ENCODE data around the gene SLC30A3. TPM values are rescaled to one million over a fixed set of nuclear protein-coding genes. Genes with fewer than 3 reads are reported as not detected.
"Not testable (repeated sequence)": the region's sequence is repeated elsewhere in the genome, so short reads cannot be mapped to it uniquely, and the experiment has no call there.

Gene SLC30A3
- total RNA-seq, 1 donor: under 0.01 TPM

- DNase-seq (ENCODE audit: low read depth in 2 of 3, low spot score in 2 of 3): peak in 1 of 3 donors; percentile 31
These were observed 25.8 kb upstream of the SLC30A3 start for GRCh38 chr2:27288610-27289009.

DNA sequence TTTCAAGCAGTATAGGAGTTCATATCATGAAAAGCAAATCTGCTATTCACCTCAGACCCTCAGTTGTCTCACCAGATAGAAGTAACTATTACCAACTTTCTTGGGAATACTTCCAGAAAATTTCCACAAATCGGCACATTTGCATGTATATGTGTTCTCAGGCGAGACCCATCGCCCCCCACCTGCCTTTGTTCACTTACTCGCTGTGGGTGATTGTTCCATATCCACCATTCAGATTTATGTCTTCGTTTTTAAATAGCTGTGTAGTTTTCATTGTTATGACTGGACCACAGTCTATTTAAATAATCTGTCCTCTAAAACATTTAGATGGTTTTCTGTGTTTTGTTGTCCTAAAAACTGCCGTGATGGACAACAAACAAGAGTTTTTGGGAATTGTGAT is 22.6 kb upstream of the SLC30A3 start:
- no peak for DNase-seq (ENCODE audit: low read depth in 2 of 3, low spot score in 2 of 3)

DNA sequence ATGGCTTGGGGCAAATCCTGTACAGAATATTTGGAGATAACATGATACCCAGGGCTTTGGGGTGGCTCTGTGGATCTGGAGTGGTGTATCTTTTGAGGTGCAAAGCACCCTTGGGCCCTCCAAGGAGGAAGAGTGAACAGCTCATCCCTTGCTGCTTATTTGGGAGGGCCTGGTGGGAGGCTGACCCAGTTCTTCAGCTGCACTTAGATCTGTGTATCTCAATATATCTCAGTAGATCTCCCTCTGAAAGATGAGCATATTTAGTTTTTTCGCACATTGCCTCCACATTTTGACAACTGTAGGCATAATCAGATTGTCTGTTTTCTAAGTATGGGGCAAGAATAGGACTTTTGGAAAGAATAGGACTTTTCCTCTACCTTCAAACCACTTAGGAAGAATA is 22.1 kb upstream of the SLC30A3 start:
- DNase-seq (ENCODE audit: low read depth in 2 of 3, low spot score in 2 of 3): no peak

DNA sequence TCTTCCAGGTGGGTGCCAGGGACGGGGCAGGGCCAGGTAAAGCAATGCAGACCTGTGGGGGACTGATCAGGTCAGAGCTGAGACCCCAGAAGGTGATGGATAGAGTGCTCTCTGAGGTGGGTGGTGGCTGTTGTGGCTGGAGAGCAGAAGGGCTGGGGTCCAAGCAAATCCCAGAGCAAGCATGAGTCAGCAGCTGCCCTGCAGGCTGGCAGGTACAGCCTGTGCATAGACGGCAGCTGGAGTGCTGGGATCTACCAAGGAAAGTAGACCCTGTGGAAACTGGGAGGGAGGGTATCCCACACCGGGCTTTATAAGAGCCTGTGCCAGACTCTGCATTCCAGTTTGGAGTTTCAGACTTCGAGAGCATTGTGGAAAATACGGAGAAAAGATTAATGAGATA is 20.0 kb upstream of the SLC30A3 start:
- no peak for DNase-seq (ENCODE audit: low read depth in 2 of 3, low spot score in 2 of 3)

GRCh38 chr2:27281855-27282559 is 19.2 kb upstream of the SLC30A3 start, which contains the start of gene TRIM54:
TSS of gene TRIM54 (plus strand) at chr2:27282429. CDS start at chr2:27282732, 303 bp downstream.
- DNase-seq (ENCODE audit: low read depth in 2 of 3, low spot score in 2 of 3): no peak

DNA sequence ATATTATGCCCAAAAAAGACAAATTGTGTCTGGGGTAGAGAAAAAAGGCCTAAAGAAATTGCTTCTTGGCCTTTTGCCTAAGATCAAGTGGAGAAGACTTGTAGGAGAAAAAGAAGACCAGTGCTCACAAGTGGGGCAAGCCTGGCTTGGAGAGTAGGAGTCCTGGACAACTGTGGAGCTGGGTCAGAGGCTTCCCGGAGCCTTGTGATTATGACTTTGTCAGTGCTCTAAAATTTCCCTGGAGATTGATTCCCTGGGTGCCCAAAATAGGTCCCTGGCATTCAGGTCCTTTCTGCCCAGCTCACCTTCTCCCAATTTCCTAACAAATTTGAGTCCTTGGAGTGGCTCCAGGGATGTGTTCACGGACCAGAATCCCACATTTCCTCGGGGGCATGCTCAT is 18.6 kb upstream of the SLC30A3 start:
- no peak for DNase-seq (ENCODE audit: low read depth in 2 of 3, low spot score in 2 of 3)

DNA sequence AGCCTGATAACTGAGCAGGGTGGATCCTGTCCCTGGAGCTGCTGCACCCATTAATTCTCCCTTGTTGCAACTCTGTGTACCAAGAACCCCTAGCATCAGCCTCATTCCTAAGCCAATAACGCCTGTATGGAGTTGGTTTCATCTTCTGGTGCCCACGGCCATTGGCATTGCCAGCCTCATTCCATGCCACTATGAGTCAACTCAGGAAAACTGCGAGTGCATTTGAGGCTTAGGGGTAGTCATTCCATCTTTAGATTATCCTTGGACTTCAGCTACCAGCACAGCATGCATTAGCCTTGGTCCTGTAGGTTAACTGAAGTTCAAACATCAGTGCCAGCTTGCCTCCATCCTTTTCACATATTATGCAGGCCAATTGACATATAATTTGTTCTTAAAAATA is 18.0 kb upstream of the SLC30A3 start:
- no peak for DNase-seq (ENCODE audit: low read depth in 2 of 3, low spot score in 2 of 3)

- no peak for DNase-seq (ENCODE audit: low read depth in 2 of 3, low spot score in 2 of 3)
These were observed 15.2 kb upstream of the SLC30A3 start for GRCh38 chr2:27278010-27278409.

DNA sequence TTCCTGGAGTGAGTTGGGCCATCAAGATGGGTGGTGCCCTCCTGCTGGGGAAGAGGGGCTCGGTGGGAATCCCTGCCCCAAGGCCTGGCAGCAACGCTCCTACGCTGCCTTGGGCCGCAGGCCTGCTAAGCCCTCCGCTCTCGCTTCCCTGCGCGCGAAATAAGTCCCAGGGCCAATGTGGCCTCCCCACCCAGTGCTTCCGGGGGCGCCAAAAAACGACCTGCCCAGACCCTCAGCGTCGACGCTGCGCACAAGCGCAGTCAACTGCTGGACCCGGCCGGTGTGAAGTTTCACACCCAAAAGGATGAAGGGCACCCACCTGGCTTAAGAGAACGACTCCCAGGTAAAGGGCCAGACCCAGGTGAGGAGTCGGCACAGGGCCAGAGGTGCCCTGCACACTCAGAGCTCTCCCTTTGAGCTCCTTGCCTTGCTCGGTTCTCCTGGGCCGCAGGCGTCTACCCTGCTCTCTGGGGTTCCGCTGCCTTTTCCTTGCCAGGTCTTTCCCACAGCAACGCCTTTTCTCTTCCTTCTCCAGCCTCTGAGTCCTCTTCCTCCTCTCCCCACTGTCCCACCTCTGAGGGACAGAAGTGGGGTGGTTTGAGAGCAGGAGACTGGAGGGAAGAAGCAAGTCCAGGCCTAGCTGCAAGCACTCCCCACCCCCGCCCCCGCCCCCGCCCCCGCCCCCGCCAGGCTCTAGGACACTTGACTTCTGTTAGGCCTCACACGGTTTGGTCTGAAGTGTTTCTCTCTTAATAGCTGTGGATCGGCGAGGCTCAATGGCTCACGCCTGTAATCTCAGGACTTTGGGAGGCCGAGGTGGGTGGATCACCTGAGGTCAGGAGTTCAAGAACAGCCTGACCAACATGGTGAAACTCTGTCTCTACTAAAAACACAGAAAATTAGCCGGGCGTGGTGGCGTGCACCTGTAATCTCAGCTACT is 12.6 kb upstream of the SLC30A3 start, which contains the start of gene DNAJC5G:
TSS of gene DNAJC5G (plus strand) at position 223 of the 940 bp plus-strand sequence. CDS start 1,296 bp downstream, outside the sequence.
- DNase-seq (ENCODE audit: low read depth in 2 of 3, low spot score in 2 of 3): no peak

GRCh38 chr2:27272537-27273522 is 10.0 kb upstream of the SLC30A3 start:
- not testable (repeated sequence) for DNase-seq (ENCODE audit: low read depth in 2 of 3, low spot score in 2 of 3)

DNA sequence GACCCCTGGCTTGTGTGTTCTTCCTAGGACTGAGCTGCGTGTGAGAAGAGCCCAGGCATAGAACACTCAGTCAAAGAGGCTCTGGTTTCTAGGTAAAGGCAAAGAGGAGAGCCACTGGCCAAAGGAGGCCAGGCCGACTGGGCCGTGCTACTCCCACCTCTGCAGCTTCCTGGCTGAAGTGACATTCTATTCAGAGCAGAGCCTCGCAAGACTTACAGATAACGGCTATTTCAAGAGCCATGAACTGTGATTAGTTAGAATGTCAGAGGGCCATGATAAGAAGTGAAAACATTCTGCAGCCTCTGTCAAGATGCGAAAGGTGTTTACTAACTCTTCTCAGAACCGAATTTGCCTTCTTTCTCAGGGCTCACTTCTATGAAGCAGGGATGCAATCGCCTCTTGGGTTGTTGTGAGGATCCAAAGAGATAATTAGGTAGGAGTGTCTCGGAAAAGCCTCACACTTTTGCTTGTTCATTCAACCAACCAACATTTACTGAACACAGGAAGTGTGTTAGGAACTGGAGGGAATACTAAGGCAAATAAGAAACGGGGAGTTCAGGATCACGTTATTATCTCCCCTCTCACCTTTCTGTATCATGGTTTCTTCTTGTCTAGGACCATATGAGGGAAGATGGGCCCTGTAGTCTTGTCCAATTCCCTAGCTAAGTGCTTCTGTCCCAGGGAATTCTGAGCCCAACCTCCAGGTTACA is 8.9 kb upstream of the SLC30A3 start:
- no peak for DNase-seq (ENCODE audit: low read depth in 2 of 3, low spot score in 2 of 3)

DNA sequence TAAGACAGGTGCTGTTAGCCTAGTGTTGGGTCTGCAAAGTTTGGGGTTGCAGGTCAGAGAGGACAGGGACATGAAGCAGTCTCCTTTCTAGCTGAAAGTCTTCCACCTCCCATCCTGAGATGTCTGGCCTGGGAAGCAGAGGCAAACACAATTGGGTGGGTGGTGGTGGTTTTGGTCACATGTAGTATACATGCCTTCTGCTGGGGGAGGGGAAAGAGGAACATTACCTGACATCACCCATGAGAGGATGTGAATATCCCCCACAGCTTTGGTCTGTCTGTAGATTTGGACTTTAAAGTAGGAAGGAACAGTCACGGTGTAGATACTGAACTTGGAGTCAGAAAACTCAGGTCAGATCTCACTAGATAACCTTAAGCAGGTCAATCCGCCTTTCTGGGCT is 7.8 kb upstream of the SLC30A3 start:
- DNase-seq (ENCODE audit: low read depth in 2 of 3, low spot score in 2 of 3): peak in 1 of 3 donors; percentile 12

GRCh38 chr2:27270131-27270530 is 7.3 kb upstream of the SLC30A3 start:
- DNase-seq (ENCODE audit: low read depth in 2 of 3, low spot score in 2 of 3): no peak

DNA sequence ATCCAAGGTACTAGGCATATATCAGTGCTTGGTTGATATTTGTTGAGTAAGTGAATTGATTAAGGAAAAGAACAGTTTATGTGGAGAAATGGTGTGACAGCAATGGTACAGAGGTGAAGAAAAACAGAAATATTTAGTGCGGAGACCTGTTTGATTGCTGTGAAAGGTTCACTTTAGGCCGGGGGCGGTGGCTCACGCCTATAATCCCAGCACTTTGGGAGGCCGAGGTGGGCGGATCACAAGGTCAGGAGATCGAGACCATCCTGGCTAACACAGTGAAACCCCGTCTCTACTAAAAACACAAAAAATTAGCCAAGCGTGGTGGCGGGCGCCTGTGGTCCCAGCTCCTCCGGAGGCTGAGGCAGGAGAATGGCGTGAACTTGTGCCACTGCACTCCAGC is 5.4 kb upstream of the SLC30A3 start:
- DNase-seq (ENCODE audit: low read depth in 2 of 3, low spot score in 2 of 3): not testable (repeated sequence)

- DNase-seq (ENCODE audit: low read depth in 2 of 3, low spot score in 2 of 3): no peak
These were observed 2.7 kb upstream of the SLC30A3 start for GRCh38 chr2:27265536-27265870.

DNA sequence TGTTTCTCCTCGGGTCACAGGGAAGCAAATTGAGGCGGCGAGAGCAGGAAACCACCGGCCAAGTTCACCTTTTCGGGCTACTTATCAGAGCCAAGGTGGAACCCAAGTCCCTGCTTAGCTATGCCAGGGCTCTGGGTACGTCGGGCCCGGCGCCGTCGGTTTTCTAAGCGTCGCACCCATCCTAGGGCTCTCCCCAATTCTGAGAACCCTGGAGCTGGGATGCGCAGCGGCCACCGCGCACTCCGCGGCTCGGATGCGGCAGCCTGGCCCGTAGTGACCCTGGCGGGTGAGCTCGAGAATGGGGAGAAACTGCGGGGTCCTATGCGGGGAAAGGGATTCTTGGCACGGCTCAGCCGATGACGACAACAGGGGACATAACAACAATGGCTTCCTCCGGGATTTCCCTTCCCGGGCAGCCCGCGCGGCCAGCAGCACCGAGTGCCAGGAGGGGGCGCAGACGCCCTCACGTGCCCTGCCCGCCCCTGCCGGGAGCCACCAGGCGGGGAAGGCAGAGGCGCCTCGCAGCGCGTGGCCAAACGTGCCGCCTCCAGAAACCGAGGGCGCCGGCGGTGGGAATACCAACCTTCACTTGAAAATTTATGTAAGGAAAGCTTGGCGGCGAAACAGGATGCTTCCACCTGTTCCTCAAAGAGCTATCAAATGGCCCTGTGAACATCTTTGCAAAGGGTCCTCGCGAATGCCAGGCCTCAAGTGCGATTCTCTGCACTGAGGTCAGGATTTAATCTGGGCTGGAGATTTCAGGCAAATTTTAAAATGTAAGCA is 2.1 kb upstream of the SLC30A3 start:
- DNase-seq (ENCODE audit: low read depth in 2 of 3, low spot score in 2 of 3): peak; percentile 39 to 85 (median 64)

GRCh38 chr2:27264253-27264752 is 1.5 kb upstream of the SLC30A3 start:
- DNase-seq (ENCODE audit: low read depth in 2 of 3, low spot score in 2 of 3): peak in 1 of 3 donors; percentile 17

- DNase-seq (ENCODE audit: low read depth in 2 of 3, low spot score in 2 of 3): peak in 1 of 3 donors; percentile 30
These were observed 723 bp upstream of the SLC30A3 start for GRCh38 chr2:27263287-27264252.

Data from hematopoietic multipotent progenitor cell (in vitro differentiated cells).